Esophagus squamous epithelium (tissue), 5 donors: Measurements from ENCODE around the gene MDFIC. TPM values are rescaled to one million over a fixed set of nuclear protein-coding genes. Genes with fewer than 3 reads are reported as not detected.

Source experiments
- DNase-seq: peaks from one replicate; lab custom pipeline; 2025; lab: John Stamatoyannopoulos, UW
- H3K27ac ChIP-seq, 4 donors: fragments of 200-600 bp; sonication (generic); one replicate each; pipeline ENCODE4 v1.5.1; 2016 to 2019; ENCODE audit warnings: mild to moderate bottlenecking in 1 of 4
- H3K27me3 ChIP-seq, 4 donors: fragments of 200-600 bp; sonication (generic); 1 replicate in 3 of 4; 2 replicates in 1 of 4; pipeline versions ENCODE4 v1.5.1 to v1.6.0; 2017 to 2021; ENCODE audit warnings: antibody characterized with exemption in 1 of 4
- H3K36me3 ChIP-seq, 3 donors: fragments of 200-600 bp; sonication (generic); one replicate each; pipeline ENCODE4 v1.5.1; 2016 to 2019
- H3K4me1 ChIP-seq, 3 donors: fragments of 200-600 bp; sonication (generic); one replicate each; pipeline ENCODE4 v1.5.1; 2017 to 2019
- H3K4me3 ChIP-seq, 4 donors: fragments of 200-600 bp; sonication (generic); 1 replicate in 3 of 4; 2 replicates in 1 of 4; pipeline ENCODE4 v1.5.1; 2016 to 2019; ENCODE audit warnings: mild to moderate bottlenecking in 2 of 4, moderate library complexity in 1 of 4
- H3K9me3 ChIP-seq, 3 donors: fragments of 200-600 bp; sonication (generic); one replicate each; pipeline ENCODE4 v1.5.1; 2016 to 2019
- CTCF ChIP-seq, 6 experiments: fragments of 450-650 bp in 4 of 6; fragments of 200-600 bp in 2 of 6; sonication (generic) in 2 of 6; IDR thresholded peaks; one replicate each; pipeline ENCODE4 v1.5.1; 2016 to 2019; ENCODE audit warnings: antibody characterized with exemption in 6 of 6, mild to moderate bottlenecking in 4 of 6, moderate library complexity in 4 of 6
- POLR2A ChIP-seq, 4 donors: fragments of 450-650 bp; IDR thresholded peaks; one replicate each; pipeline ENCODE4 v1.6.1; 2017; ENCODE audit warnings: antibody characterized with exemption in 4 of 4, mild to moderate bottlenecking in 4 of 4, moderate library complexity in 3 of 4
- WGBS, 2 donors: methylation state at CpG; one replicate each; pipeline ENCODE4 v1.1.5; 2018; 5-methylcytosine and 5-hydroxymethylcytosine counted together
- intact Hi-C: fragments of 100-400 bp; cut with DNase I; formaldehyde crosslinking; loops from one replicate; pipeline ENCODE4 v1.15.0; 2022
- total RNA-seq, 4 donors: library from RNA; depleted of rRNA; stranded (reverse); fragments of >200 nt; gene quantifications; one replicate each; pipeline ENCODE4 v1.1.0, GENCODE V29; 2016
- donor health status: DM: yes; HTN: yes; CAD: no.

MDFIC gene
- total RNA-seq, 4 donors from 2014 or later: 16.0 to 29.2 (median 21.3) TPM

DNA sequence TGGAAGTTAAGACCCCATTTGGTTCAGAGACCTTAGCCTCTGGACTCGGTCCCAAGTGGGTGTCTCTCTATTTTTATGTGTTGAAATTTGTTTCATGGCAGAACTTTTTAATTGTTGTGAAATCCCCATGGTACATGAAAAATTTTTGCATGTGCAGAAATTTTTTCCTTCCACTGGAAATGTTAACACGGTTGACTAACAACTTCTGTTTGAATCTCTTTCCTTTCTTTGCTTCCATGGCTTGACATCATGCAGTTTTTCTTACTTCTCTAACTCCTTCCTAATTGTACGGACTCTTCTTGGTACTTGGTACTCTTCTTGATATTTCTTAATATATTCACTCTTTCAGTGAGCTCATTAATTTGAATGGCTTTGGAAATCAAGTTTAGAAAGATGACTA, 18.3 kb downstream of the MDFIC start:
- WGBS, 2 donors: 66 to 86% methylated on average over 3 of the region's 3 CpGs
- no peak for DNase-seq
- Histone ChIP-seq H3K4me1 (peaks cover 0 to 10% (median 5%) of the 10 kb centered on the region in 3 donors), H3K9me3 (no peaks in the 10 kb centered on the region), H3K27me3 (no peaks in the 10 kb centered on the region), H3K27ac (no peak overlapping the region), H3K4me3 (no peak overlapping the region), H3K36me3 (no peaks in the 10 kb centered on the region)
- intact Hi-C loops: no loop called here
- no peak for TF ChIP-seq CTCF (IDR thresholded peaks at IDR 0.05)
- no peak for TF ChIP-seq POLR2A (IDR thresholded peaks at IDR 0.05)

- TF ChIP-seq CTCF (IDR thresholded peaks at IDR 0.05) (no peak), POLR2A (IDR thresholded peaks at IDR 0.05) (no peak)
- WGBS, 2 donors: 84 to 95% methylated on average over 5 of the region's 5 CpGs
- Histone ChIP-seq H3K36me3 (no peaks in the 10 kb centered on the region), H3K4me1 (peaks cover 0 to 8% (median 5%) of the 10 kb centered on the region in 3 donors), H3K9me3 (no peaks in the 10 kb centered on the region), H3K27ac (no peak overlapping the region), H3K4me3 (no peak overlapping the region), H3K27me3 (no peaks in the 10 kb centered on the region)
- intact Hi-C loops: no loop called here
- DNase-seq: no peak
These were observed 19.8 kb downstream of the MDFIC start for GRCh38 chr7:114941692-114942091.

DNA sequence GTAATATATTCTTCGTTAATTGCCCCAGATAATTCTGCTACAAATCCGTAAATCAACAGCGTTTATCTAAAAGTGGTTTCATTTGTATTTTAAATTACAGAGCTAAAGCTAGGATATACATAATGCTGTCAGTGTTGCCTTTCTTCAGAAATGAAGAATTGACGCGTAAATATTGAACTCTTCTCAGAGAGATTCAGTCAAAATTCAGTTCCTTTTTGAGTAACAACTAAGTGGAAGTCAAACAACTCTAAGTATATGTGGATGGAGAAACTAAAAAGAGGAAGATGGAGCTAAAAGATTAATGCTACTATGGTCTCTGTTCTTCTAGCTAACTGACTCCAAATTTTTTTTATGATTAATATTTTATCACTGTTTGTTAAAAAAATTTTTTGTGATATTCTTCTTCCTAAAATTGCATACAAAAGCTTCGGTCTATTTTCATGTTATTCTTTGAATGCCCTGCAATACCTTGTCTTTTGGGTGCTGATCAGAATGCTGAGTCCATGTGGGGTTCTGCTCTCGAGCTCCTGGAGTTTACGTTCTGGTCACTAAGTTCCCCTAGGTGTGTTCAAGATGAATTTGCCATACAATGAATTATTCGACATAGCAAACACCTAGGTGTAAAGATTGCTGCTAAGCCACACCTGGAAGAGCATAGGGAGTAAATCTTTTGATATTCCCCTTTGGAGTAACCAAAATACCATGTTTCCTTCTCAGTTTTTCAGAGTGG, 20.7 kb downstream of the MDFIC start:
- Histone ChIP-seq H3K27me3 (no peaks in the 10 kb centered on the region), H3K27ac (no peak overlapping the region), H3K4me1 (peaks cover 0 to 5% (median under 1%) of the 10 kb centered on the region in 3 donors), H3K9me3 (no peaks in the 10 kb centered on the region), H3K36me3 (no peaks in the 10 kb centered on the region), H3K4me3 (no peak overlapping the region)
- WGBS, 2 donors: 65 to 74% methylated on average over 9 of the region's 9 CpGs
- no peak for TF ChIP-seq CTCF (IDR thresholded peaks at IDR 0.05)
- intact Hi-C loops: no loop called here
- DNase-seq: no peak

GRCh38 chr7:114943530-114943929, 21.6 kb downstream of the MDFIC start:
- Histone ChIP-seq H3K4me3 (no peak overlapping the region), H3K36me3 (no peaks in the 10 kb centered on the region), H3K9me3 (no peaks in the 10 kb centered on the region), H3K27me3 (no peaks in the 10 kb centered on the region), H3K27ac (no peak overlapping the region), H3K4me1 (peaks cover 0 to 5% (median 0%) of the 10 kb centered on the region in 3 donors)
- no peak for DNase-seq
- 68 to 85% methylated on average over 1 of the region's 1 CpG for WGBS, 2 donors
- intact Hi-C loops: no loop called here
- TF ChIP-seq CTCF (IDR thresholded peaks at IDR 0.05): no peak
- no peak for TF ChIP-seq POLR2A (IDR thresholded peaks at IDR 0.05)

- Histone ChIP-seq H3K9me3 (no peaks in the 10 kb centered on the region), H3K4me1 (peaks cover 0 to 5% (median 0%) of the 10 kb centered on the region in 3 donors), H3K27me3 (no peaks in the 10 kb centered on the region), H3K36me3 (no peaks in the 10 kb centered on the region), H3K4me3 (peak overlapping the region in 2 of 4 donors; percentile 18 to 53), H3K27ac (peak overlapping the region; percentile 28 to 75 (median 58))
- TF ChIP-seq POLR2A (IDR thresholded peaks at IDR 0.05) (no peak), CTCF (IDR thresholded peaks at IDR 0.05) (no peak)
- 73 to 77% methylated on average over 3 of the region's 3 CpGs for WGBS, 2 donors
- no peak for DNase-seq
- intact Hi-C loops: no loop called here
These were observed 22.3 kb downstream of the MDFIC start for GRCh38 chr7:114943953-114944744.
